ENCODE data around the gene TBX3.

Gene TBX3

GRCh38 chr12:114655934-114656749, 27.8 kb downstream of the TBX3 start:
- no peaks in the 10 kb centered on the region for H3K36me3 ChIP-seq
- H3K9me3 ChIP-seq, result no peaks in the 10 kb centered on the region
- peaks cover 58% of the 10 kb centered on the region for H3K27me3 ChIP-seq
- H3K4me1 ChIP-seq (ENCODE audit: control insufficient read depth in 1 of 2, insufficient read depth in 1 of 2, low read depth in 1 of 2, low read length in 1 of 2), result no peaks in the 10 kb centered on the region
- H3K27ac ChIP-seq, result no peak overlapping the region
- H3K4me3 ChIP-seq (ENCODE audit: low read depth in 1 of 2, low read length in 1 of 2), result no peak overlapping the region
- TF ChIP-seq CTCF (IDR thresholded peaks at IDR 0.05), result no peak

GRCh38 chr12:114649585-114649984, 34.4 kb downstream of the TBX3 start:
- no peaks in the 10 kb centered on the region for H3K9me3 ChIP-seq
- H3K27ac ChIP-seq, result no peak overlapping the region
- H3K4me1 ChIP-seq (ENCODE audit: control insufficient read depth in 1 of 2, insufficient read depth in 1 of 2, low read depth in 1 of 2, low read length in 1 of 2), result no peaks in the 10 kb centered on the region
- H3K4me3 ChIP-seq (ENCODE audit: low read depth in 1 of 2, low read length in 1 of 2), result no peak overlapping the region
- H3K27me3 ChIP-seq, result peaks cover 24% of the 10 kb centered on the region
- no peaks in the 10 kb centered on the region for H3K36me3 ChIP-seq
- TF ChIP-seq CTCF (IDR thresholded peaks at IDR 0.05), result no peak

- TF ChIP-seq CTCF (IDR thresholded peaks at IDR 0.05), result no peak
- no peak overlapping the region for H3K4me3 ChIP-seq (ENCODE audit: low read depth in 1 of 2, low read length in 1 of 2)
Measured at GRCh38 chr12:114648711-114649110, 35.3 kb downstream of the TBX3 start.

GRCh38 chr12:114638790-114639435, 45.1 kb downstream of the TBX3 start:
- H3K4me1 ChIP-seq (ENCODE audit: control insufficient read depth in 1 of 2, insufficient read depth in 1 of 2, low read depth in 1 of 2, low read length in 1 of 2), result no peaks in the 10 kb centered on the region

More at GRCh38 chr12:114648711-114649110, 35.3 kb downstream of the TBX3 start:
- Histone ChIP-seq H3K9me3 (no peaks in the 10 kb centered on the region), H3K36me3 (no peaks in the 10 kb centered on the region), H3K27me3 (peaks cover 19% of the 10 kb centered on the region), H3K27ac (no peak overlapping the region), H3K4me1 (ENCODE audit: control insufficient read depth in 1 of 2, insufficient read depth in 1 of 2, low read depth in 1 of 2, low read length in 1 of 2) (no peaks in the 10 kb centered on the region)

More at GRCh38 chr12:114638790-114639435, 45.1 kb downstream of the TBX3 start:
- no peak overlapping the region for H3K4me3 ChIP-seq (ENCODE audit: low read depth in 1 of 2, low read length in 1 of 2)
- H3K27ac ChIP-seq, result no peak overlapping the region
- H3K36me3 ChIP-seq, result no peaks in the 10 kb centered on the region
- no peaks in the 10 kb centered on the region for H3K9me3 ChIP-seq
- TF ChIP-seq CTCF (IDR thresholded peaks at IDR 0.05), result no peak
- no peaks in the 10 kb centered on the region for H3K27me3 ChIP-seq
